ENCODE results near the gene MIPOL1. TPM values are rescaled to one million over a fixed set of nuclear protein-coding genes. Genes with fewer than 3 reads are reported as not detected.

Gene MIPOL1
- total and polyA plus RNA-seq, 9 of the 15 experiments (the other 6 are each of a cell fraction or from before 2014, with no cell fraction given) = 6.7 to 21.9 (median 12.4) TPM

- H3K27ac ChIP-seq (ENCODE audit: extremely low read depth, low read depth, low read length) = no peak overlapping the region
- H3K36me3 ChIP-seq (ENCODE audit: control insufficient read depth, insufficient read depth, low read length) = no peaks in the 10 kb centered on the region
- no peaks in the 10 kb centered on the region for H3K27me3 ChIP-seq (ENCODE audit: control insufficient read depth in 2 of 2, insufficient read depth in 2 of 2, low read length in 2 of 2)
- H3K9me3 ChIP-seq (replicated peaks; ENCODE audit: control insufficient read depth, insufficient read depth, low read depth, low read length) = no peaks in the 10 kb centered on the region
- H3K79me2 ChIP-seq (ENCODE audit: control insufficient read depth, insufficient read depth, low read length) = no peaks in the 10 kb centered on the region
- ChIA-PET POLR2A (no interaction called here), CTCF (ENCODE audit: low intra/inter-chr PET ratio) (no interaction called here)
- H4K20me1 ChIP-seq (replicated peaks; ENCODE audit: control insufficient read depth, insufficient read depth, low read length) = no peaks in the 10 kb centered on the region
- TF ChIP-seq MTA3 (IDR thresholded peaks at IDR 0.05; ENCODE audit: borderline replicate concordance) = no peak
- 55% methylated on average over 3 of the region's 3 CpGs for WGBS (ENCODE audit: insufficient coverage, low coverage, missing lambda C conversion rate)
- no TSS peak for BruUV-seq (replicated peaks)
- no peak overlapping the region for H2AFZ ChIP-seq (ENCODE audit: low read depth, low read length)
- no peak overlapping the region for H3K9ac ChIP-seq (ENCODE audit: insufficient read depth in 1 of 2, low read depth in 2 of 2, low read length in 2 of 2)
- no peak overlapping the region for H3K4me3 ChIP-seq
- FAIRE-seq (no peak), ATAC-seq (no peak), DNase-seq (ENCODE audit: extremely low read depth in 1 of 4, low spot score in 3 of 4) (no peak)
- no peak overlapping the region for H3K4me2 ChIP-seq (ENCODE audit: insufficient read depth, low read length)
- H3K9me1 ChIP-seq (ENCODE audit: control insufficient read depth, insufficient read depth, low read length) = no peaks in the 10 kb centered on the region
- in situ Hi-C loops (cut with MboI) = no loop called here
- no peaks in the 10 kb centered on the region for H3K4me1 ChIP-seq (replicated peaks in 1 of 2; ENCODE audit: control insufficient read depth in 2 of 2, insufficient read depth in 2 of 2, low read length in 2 of 2)
- intact Hi-C loops (cut with micrococcal nuclease) = no loop called here
Observed at GRCh38 chr14:37411079-37411735, 213.5 kb downstream of the MIPOL1 start.

DNA sequence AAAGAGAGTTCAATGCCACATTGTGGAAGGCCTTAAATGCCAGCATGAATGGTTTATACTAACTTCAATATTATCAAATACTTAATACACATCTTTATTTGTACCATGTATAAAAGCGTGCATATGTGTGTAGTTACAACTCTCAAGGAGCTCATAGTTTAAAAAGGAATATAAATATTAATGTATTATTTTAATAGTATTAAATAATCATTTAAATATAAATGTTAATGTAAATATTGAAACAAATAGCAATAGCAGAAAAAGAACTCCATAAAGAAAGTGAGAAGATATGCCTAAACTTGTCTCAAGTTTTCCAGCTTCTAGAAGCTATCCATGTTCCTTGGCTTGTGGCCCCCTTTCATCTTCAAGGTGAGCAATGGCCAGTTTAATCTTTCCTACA lies 215.3 kb downstream of the MIPOL1 start:
- Histone ChIP-seq H3K27ac (ENCODE audit: extremely low read depth, low read depth, low read length) (no peak overlapping the region), H4K20me1 (replicated peaks; ENCODE audit: control insufficient read depth, insufficient read depth, low read length) (no peaks in the 10 kb centered on the region), H3K4me3 (no peak overlapping the region), H3K9me3 (replicated peaks; ENCODE audit: control insufficient read depth, insufficient read depth, low read depth, low read length) (no peaks in the 10 kb centered on the region), H3K9ac (ENCODE audit: insufficient read depth in 1 of 2, low read depth in 2 of 2, low read length in 2 of 2) (no peak overlapping the region), H3K36me3 (ENCODE audit: control insufficient read depth, insufficient read depth, low read length) (no peaks in the 10 kb centered on the region), H2AFZ (ENCODE audit: low read depth, low read length) (no peak overlapping the region), H3K9me1 (ENCODE audit: control insufficient read depth, insufficient read depth, low read length) (no peaks in the 10 kb centered on the region), H3K4me1 (replicated peaks in 1 of 2; ENCODE audit: control insufficient read depth in 2 of 2, insufficient read depth in 2 of 2, low read length in 2 of 2) (no peaks in the 10 kb centered on the region), H3K79me2 (ENCODE audit: control insufficient read depth, insufficient read depth, low read length) (no peaks in the 10 kb centered on the region), H3K4me2 (ENCODE audit: insufficient read depth, low read length) (no peak overlapping the region), H3K27me3 (ENCODE audit: control insufficient read depth in 2 of 2, insufficient read depth in 2 of 2, low read length in 2 of 2) (no peaks in the 10 kb centered on the region)
- DNase-seq (ENCODE audit: extremely low read depth in 1 of 4, low spot score in 3 of 4) (no peak), ATAC-seq (no peak), FAIRE-seq (no peak)
- POLR2A ChIA-PET = no interaction called here
- no TSS peak for BruUV-seq (replicated peaks)
- CTCF ChIA-PET (ENCODE audit: low intra/inter-chr PET ratio) = no interaction called here
- TF ChIP-seq ZFP91 (CRISPR knock-in tag; IDR thresholded peaks at IDR 0.05) = no peak
- no peak for TF ChIP-seq GTF2F1 (IDR thresholded peaks at IDR 0.05; ENCODE audit: low read depth, low read length)
- no peak for TF ChIP-seq KDM4B (IDR thresholded peaks at IDR 0.05; ENCODE audit: borderline replicate concordance in 2 of 2, low read depth in 1 of 2)
- TF ChIP-seq NCOA4 (IDR thresholded peaks at IDR 0.05; ENCODE audit: partially characterized antibody) = no peak
- TF ChIP-seq ZNF274 (IDR thresholded peaks at IDR 0.05; ENCODE audit: borderline replicate concordance, low read depth, low read length) = no peak
- TF ChIP-seq GABPB1 (CRISPR knock-in tag; IDR thresholded peaks at IDR 0.05) = no peak
- no peak for TF ChIP-seq ZSCAN29 (IDR thresholded peaks at IDR 0.05)
- TF ChIP-seq, protein P1, sequence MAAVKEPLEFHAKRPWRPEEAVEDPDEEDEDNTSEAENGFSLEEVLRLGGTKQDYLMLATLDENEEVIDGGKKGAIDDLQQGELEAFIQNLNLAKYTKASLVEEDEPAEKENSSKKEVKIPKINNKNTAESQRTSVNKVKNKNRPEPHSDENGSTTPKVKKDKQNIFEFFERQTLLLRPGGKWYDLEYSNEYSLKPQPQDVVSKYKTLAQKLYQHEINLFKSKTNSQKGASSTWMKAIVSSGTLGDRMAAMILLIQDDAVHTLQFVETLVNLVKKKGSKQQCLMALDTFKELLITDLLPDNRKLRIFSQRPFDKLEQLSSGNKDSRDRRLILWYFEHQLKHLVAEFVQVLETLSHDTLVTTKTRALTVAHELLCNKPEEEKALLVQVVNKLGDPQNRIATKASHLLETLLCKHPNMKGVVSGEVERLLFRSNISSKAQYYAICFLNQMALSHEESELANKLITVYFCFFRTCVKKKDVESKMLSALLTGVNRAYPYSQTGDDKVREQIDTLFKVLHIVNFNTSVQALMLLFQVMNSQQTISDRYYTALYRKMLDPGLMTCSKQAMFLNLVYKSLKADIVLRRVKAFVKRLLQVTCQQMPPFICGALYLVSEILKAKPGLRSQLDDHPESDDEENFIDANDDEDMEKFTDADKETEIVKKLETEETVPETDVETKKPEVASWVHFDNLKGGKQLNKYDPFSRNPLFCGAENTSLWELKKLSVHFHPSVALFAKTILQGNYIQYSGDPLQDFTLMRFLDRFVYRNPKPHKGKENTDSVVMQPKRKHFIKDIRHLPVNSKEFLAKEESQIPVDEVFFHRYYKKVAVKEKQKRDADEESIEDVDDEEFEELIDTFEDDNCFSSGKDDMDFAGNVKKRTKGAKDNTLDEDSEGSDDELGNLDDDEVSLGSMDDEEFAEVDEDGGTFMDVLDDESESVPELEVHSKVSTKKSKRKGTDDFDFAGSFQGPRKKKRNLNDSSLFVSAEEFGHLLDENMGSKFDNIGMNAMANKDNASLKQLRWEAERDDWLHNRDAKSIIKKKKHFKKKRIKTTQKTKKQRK (IDR thresholded peaks at IDR 0.05; ENCODE audit: borderline replicate concordance, low read depth, low read length) = no peak
- TF ChIP-seq ZNF140 (CRISPR knock-in tag; IDR thresholded peaks at IDR 0.05) = no peak
- intact Hi-C loops (cut with micrococcal nuclease) (no loop called here), in situ Hi-C loops (cut with MboI) (no loop called here)
- WGBS (ENCODE audit: insufficient coverage, low coverage, missing lambda C conversion rate) = 18% methylated on average over 1 of the region's 1 CpG

Measured in K562 (cell line).